Hematopoietic multipotent progenitor cell treated with erythropoietin and hydrocortisone succinate and interleukin-3 and kit ligand, for 6 days (in vitro differentiated cells): Measurements from ENCODE around the gene OASL.

ENCODE experiments used
- DNase-seq: peaks from one replicate; pipeline ENCODE4 v3.0.0-alpha.2; 2015

OASL gene

GRCh38 chr12:121010860-121011259 is 28.2 kb downstream of the OASL start:
- no peak for DNase-seq

- peak; percentile 54 for DNase-seq
These were observed 29.3 kb downstream of the OASL start for GRCh38 chr12:121009741-121010140.

- DNase-seq, result no peak
These were observed 30.5 kb downstream of the OASL start for GRCh38 chr12:121008347-121009098.

GRCh38 chr12:121005346-121005815 is 33.7 kb downstream of the OASL start:
- DNase-seq, result peak; percentile 77

GRCh38 chr12:121004253-121004815 is 34.7 kb downstream of the OASL start:
- no peak for DNase-seq

- DNase-seq, result peak; percentile 39
These were observed 35.4 kb downstream of the OASL start for GRCh38 chr12:121003650-121004049.

GRCh38 chr12:121001841-121002483 is 37.1 kb downstream of the OASL start:
- DNase-seq, result no peak

- no peak for DNase-seq
These were observed 38.0 kb downstream of the OASL start for GRCh38 chr12:121001060-121001459.

GRCh38 chr12:121000530-121000929 is 38.5 kb downstream of the OASL start:
- no peak for DNase-seq

GRCh38 chr12:120999191-121000120 is 39.6 kb downstream of the OASL start:
- no peak for DNase-seq

GRCh38 chr12:120998435-120998834 is 40.6 kb downstream of the OASL start:
- no peak for DNase-seq

- no peak for DNase-seq
These were observed 41.6 kb downstream of the OASL start for GRCh38 chr12:120997448-120997847.

- DNase-seq, result no peak
These were observed 42.8 kb downstream of the OASL start for GRCh38 chr12:120996133-120996746.

- no peak for DNase-seq
These were observed 44.3 kb downstream of the OASL start for GRCh38 chr12:120994589-120995337.

GRCh38 chr12:120994059-120994458 is 45.0 kb downstream of the OASL start:
- DNase-seq, result no peak

- no peak for DNase-seq
These were observed 45.5 kb downstream of the OASL start for GRCh38 chr12:120993496-120993895.

- DNase-seq, result no peak
These were observed 46.1 kb downstream of the OASL start for GRCh38 chr12:120992989-120993388.

- DNase-seq, result no peak
These were observed 47.1 kb downstream of the OASL start for GRCh38 chr12:120991965-120992364.

- no peak for DNase-seq
These were observed 48.5 kb downstream of the OASL start for GRCh38 chr12:120990487-120991055.

GRCh38 chr12:120989687-120990086 is 49.4 kb downstream of the OASL start:
- no peak for DNase-seq

GRCh38 chr12:120988658-120989057 is 50.4 kb downstream of the OASL start:
- DNase-seq, result no peak
